GM18502 (cell line): ENCODE measurements around the gene CDK11B.

ENCODE experiments used
- ATAC-seq: cut with Tn5 transposase; IDR thresholded peaks from one replicate; pipeline ENCODE4 v1.9.1; 2021; ENCODE audit warnings: mild to moderate bottlenecking; ENCODE audit not compliant: unreplicated experiment, poor library complexity

The CDK11B gene

DNA sequence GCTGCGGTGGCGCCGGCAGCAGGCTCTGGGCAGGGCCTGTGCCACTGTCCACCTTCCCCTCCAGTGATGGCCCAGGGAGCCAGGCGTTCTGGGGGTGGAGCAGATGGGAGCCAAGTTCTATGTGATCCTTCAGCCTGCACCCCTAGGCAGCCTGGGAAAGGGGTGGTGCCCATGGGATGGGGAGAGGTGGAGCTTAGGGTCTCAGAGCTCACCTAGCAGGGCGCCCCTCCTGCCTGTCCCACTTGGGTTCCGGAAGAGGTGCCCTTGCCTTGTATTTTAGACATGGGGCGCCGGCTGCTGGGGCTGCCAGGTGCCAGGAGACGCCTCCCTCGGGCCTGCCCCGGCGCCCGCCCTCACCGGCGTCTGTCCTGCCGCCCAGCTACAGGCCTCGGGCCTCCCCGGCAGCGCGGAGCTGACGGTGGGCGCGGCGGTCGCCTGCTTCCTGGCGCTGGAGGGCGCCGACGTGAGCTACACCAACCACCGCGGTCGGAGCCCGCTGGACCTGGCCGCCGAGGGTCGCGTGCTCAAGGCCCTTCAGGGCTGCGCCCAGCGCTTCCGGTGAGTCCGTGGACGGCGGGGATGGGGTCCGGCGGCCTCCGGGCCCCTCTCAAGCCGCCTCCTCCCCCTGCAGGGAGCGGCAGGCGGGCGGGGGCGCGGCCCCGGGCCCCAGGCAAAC lies 29.9 kb downstream of the CDK11B start:
- no peak for ATAC-seq

DNA sequence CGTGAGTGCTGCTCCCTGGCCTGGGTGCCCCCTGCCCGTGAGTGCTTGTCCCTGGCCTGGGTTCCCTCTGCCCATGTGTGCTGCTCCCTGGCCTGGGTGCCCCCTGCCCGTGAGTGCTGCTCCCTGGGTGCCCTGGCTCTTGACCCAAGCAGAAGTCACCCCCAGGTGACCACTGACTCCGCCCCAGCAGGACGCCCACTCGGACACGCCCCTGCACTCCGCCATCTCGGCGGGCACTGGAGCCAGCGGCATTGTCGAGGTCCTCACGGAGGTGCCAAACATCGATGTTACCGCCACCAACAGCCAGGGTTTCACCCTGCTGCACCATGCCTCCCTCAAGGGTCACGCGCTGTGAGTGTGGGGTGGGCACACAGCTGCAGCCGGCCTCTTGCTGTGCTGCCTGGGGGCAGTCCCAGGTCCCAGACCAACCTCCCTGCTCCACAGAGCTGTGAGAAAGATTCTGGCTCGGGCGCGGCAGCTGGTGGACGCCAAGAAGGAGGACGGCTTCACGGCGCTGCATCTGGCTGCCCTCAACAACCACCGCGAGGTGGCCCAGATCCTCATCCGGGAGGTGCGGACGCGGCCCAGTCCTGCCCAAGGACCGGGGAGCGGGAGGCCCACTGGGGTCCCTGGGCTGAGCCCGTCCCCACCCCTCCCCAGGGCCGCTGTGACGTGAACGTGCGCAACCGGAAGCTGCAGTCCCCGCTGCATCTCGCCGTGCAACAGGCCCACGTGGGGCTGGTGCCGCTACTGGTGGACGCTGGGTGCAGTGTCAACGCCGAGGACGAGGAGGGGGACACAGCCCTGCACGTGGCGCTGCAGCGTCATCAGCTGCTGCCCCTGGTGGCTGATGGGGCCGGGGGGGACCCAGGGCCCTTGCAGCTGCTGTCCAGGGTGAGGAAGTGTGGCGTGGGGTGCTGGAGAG lies 30.7 kb downstream of the CDK11B start:
- ATAC-seq = no peak

GRCh38 chr1:1627261-1627828 lies 31.5 kb downstream of the CDK11B start:
- no peak for ATAC-seq

DNA sequence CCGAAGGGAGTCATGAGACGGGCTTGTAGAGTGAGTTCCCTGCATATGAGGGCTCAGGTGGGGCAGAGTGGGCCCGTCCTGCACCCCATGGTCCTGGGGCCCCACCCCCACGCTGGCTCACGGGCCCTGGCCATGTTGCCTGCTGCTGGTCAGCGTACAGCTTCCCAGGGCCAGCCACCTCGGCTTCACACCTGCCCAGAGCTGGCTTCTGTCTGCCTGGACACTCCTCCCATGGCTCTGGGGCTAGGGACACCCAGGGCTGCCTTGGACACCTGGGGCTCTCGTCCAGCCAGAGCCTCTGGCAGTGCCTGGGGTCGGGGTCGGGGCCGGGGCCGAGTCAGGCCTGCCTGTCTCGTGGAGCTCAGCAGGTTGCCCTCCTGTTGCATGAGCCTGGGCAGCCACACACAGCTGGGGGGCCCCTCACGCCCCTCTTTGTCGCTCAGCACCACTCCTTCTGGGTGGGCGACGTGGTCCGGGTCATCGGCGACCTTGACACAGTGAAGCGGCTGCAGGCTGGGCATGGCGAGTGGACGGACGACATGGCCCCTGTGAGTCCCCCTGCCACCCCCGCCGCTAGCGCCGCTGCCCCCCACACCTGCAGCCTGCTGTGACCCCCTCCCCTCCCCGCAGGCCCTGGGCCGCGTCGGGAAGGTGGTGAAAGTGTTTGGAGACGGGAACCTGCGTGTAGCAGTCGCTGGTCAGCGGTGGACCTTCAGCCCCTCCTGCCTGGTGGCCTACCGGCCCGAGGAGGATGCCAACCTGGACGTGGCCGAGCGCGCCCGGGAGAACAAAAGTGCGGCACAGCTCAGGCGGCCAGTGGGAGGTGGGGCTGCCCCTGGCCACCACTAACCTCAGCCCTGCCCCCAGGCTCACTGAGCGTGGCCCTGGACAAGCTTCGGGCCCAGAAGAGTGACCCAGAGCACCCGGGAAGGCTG lies 32.3 kb downstream of the CDK11B start:
- no peak for ATAC-seq

DNA sequence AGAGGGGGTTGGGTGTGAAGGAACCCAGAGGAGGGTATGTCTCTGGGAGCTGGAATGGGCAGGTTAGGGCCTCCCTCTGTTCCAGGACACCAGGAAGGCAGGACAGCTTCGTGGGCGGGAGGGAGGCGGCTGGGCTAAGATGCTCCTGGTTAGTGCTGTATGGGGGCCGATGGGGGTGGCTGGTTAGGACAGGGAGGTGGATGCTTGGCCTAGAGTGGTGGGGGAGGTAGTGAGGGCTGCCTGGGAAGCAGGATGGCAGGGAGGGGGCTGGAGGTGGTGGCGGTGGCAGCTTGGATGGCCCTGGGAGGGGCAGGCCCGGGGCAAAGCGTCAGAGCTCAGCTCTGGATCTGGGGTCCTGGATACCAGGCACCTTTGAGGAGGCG lies 33.0 kb downstream of the CDK11B start:
- no peak for ATAC-seq

GRCh38 chr1:1625404-1625775 lies 33.4 kb downstream of the CDK11B start:
- ATAC-seq = no peak

- no peak for ATAC-seq
These were observed 34.1 kb downstream of the CDK11B start for GRCh38 chr1:1624443-1625403.

DNA sequence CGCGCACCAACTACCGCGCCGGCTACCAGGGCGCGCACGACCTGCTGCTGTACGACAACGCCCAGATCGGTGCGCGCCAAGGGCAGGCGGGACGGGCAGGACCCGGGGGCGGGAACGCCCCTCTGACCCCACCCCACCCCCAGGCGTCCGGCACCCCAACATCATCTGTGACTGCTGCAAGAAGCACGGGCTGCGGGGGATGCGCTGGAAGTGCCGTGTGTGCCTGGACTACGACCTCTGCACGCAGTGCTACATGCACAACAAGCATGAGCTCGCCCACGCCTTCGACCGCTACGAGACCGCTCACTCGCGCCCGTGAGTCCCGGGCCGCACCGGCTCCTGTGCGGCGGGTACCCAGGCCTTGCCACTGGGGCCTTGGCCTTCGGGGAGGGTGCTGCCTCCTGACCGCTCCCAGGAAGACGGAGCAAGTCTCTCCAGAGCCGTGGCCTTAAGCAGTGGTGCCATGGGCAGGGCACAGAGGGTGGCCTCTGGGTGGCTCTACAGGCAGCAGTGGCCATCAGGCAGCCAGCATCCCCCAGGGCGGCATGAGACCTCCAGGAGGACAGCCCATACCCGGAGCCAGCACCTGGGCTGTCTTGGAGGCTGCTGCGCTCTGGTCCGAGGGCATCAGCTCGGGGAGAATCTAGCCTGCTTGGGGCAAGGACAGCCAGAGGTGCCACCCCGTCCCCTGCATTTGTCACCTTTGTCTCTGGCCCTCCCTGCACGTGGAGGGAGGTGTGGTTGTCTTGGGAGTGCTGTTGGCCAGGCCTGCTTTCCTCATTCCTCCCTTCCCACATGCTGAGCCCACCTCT lies 35.0 kb downstream of the CDK11B start:
- no peak for ATAC-seq

DNA sequence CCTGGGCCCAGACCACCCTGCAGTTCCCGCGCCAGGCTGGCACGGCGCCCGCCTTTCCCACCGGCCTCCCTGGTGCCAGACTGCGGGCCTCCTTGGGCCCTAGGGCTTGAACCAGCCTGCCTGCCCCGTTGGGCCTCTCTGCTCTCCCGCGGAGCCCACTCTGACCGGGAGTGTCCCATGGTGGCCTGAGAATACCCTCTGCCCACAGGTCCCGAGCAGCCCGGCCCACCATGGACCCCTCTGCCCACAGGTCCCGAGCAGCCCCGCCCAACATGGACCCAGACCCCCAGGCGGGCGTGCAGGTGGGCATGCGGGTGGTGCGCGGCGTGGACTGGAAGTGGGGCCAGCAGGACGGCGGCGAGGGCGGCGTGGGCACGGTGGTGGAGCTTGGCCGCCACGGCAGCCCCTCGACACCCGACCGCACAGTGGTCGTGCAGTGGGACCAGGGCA lies 35.6 kb downstream of the CDK11B start:
- ATAC-seq = no peak

DNA sequence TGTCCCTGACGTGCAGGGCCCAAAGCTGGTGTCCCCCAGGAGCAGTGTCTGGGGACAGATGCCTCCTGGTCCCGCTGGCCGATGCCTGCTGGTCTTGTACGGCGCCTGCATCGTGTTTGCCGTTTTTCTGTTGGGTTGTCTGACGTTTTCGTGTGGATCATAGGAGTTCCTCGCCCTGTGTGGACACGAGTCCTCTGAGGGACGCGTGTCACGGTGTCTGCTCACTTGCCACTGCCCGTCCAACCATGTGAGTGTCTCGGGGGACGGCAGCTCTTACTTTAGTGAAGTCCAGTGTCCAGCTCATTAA lies 36.1 kb downstream of the CDK11B start:
- no peak for ATAC-seq

GRCh38 chr1:1622010-1622787 lies 36.6 kb downstream of the CDK11B start:
- ATAC-seq = no peak

DNA sequence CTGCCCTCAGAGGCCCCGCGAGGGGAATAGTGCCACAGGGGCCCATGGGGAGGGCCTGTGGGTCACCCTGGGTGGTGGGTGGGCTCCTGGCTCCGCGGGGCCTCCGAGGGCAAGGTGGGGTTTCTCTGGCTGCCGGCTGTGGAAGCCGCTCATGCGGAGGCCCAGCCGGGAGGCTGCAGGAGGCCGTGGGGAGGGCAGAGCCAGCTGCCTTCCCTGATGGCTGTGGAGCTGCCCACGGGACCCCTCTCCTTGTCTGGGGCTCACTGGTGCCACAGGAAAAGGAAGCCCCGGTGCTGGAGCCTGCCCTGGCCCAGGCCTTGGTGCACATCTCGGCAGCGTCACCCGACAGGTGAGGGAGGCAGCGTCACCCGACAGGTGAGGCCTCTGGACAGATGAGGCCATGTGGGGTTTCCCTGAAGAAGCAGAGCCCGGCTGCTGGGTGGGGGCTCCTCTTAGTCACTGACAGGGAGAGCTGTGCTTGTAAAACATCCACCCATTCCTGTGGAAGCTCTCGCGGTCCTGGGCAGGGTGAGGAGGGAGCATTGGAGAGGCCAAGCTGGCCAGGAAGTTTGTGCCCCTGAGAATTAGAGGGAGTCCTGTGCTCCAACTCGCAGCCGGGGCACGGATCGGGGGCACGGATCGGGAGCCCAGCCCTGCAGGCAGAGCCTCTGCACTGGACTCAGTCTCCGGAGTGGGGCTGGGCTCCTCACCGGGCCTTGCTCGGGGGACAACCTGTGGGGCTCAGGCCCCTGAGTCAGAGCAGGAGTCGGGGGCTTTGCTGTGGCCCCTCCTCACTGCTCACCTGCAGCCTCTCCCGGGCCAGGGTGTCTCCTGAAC lies 37.4 kb downstream of the CDK11B start:
- ATAC-seq = no peak

DNA sequence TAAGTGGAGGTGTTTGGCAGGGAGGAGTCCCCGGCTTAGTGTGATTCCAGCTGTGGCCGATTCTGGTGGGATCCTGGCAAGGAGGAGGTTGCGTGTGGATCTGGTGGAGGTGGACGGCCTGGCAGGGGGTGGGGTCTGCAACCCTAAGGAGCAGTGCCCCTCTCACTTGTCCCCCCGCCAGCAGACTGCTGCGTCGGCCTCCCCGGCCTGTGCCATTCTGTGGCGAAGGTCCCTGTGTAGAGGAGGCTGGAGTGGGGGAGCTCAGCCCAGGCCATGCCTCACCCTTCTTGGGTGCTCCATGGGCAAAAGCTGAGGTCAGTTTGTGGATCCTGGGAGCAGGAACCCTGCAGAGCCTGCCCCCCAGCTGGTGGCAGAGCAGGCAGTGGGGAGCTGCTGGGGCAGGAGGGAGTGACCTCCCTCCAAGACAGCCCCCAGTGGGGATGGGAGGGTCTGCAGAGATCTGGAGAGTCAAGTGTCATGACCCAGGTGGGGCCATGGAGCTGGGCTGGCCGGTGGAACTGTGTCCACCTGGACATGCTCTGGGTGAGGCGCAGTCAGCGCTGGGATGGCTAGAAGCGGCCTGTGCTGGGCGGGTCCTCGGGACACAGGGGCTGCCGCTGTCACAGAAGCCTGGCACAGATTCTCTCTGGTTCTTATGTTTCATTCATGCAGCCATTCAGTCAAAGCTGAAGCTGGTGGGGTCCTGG lies 38.2 kb downstream of the CDK11B start:
- no peak for ATAC-seq

GRCh38 chr1:1619917-1620361 lies 38.9 kb downstream of the CDK11B start:
- ATAC-seq = no peak

DNA sequence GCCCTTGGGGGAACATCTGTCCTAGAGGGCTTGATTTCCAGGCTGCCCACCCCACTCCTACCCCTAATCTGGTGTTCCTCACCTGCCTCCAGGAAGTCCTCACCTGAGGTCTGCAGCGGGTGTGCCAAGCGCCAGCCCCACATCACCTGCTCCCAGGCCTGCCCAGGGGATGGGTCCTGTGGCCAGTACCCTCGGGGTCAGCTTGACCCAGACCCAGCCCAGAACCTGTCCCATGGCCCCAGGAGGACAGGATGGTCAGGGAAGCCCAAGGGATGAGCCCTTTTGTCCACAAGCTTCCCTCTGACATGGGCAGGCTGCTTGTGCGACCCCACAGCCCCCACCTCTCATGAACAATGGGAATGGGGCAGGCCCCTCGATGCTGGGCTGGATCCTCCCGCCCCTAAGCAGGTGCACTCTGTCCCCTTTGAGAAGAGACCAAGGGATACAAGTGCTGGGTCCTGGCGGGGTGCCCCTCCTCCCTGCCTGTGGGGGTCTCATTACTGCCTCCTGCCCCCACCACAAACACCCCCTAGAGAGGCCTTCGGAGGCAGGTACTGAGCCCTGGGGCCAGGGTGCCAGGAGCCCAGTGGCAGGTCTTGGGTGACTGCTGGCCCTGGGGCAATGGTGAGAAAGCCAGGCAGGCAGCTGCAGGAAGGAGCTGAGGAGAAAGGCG lies 40.3 kb downstream of the CDK11B start:
- ATAC-seq = no peak

GRCh38 chr1:1617925-1618324 lies 40.9 kb downstream of the CDK11B start:
- ATAC-seq = no peak
